HEK293 (cell line): ENCODE results near the gene KCNQ1.

Source experiments
- CTCF ChIA-PET: fragments of 350-600 bp; formaldehyde crosslinking; extraction: SDS; loops from one replicate; lab custom pipeline; 2021; ENCODE audit warnings: antibody characterized with exemption; lab: Yijun Ruan, JAX
- POLR2A ChIA-PET: fragments of 300-600 bp; formaldehyde crosslinking; extraction: SDS; loops from one replicate; lab custom pipeline; 2020; ENCODE audit warnings: antibody characterized with exemption, inconsistent platforms; lab: Yijun Ruan, JAX
- H3K27ac ChIP-seq: fragments of 200-500 bp; sonication (Bioruptor generic); 2 replicates; pipeline ENCODE4 v1.5.1; 2014; ENCODE audit warnings: low read depth, low read length, control low read depth, inconsistent platforms; ENCODE audit errors: extremely low read depth
- H3K36me3 ChIP-seq, 2 experiments: fragments of 200-500 bp in 1 of 2; sonication (Bioruptor generic) in 1 of 2; 1 replicate in 1 of 2; 2 replicates in 1 of 2; pipeline ENCODE4 v1.5.1; 2014 to 2017; ENCODE audit warnings: inconsistent platforms in 2 of 2, low read length in 2 of 2; ENCODE audit not compliant: control insufficient read depth in 2 of 2, insufficient read depth in 1 of 2
- H3K4me1 ChIP-seq: fragments of 200-500 bp; sonication (Bioruptor generic); 2 replicates; pipeline ENCODE4 v1.5.1; 2014; ENCODE audit warnings: mild to moderate bottlenecking, low read length, inconsistent platforms; ENCODE audit not compliant: control insufficient read depth, insufficient read depth
- H3K4me3 ChIP-seq: 2 replicates; pipeline ENCODE4 v1.5.1; 2011; ENCODE audit warnings: low read depth, mild to moderate bottlenecking, control low read depth, low read length, moderate library complexity
- H3K9me3 ChIP-seq: fragments of 200-500 bp; sonication (Bioruptor generic); 2 replicates; pipeline ENCODE4 v1.5.1; 2014; ENCODE audit warnings: low read depth, low read length, inconsistent platforms; ENCODE audit not compliant: control insufficient read depth, insufficient read depth
- GLIS2 ChIP-seq: fragments of 450-650 bp; formaldehyde crosslinking; IDR thresholded peaks from 2 replicates; pipeline ENCODE4 v1.5.1; 2016; ENCODE audit warnings: missing biosample characterization, missing genetic modification characterization
- KLF9 ChIP-seq: fragments of 450-650 bp; formaldehyde crosslinking; IDR thresholded peaks from 2 replicates; pipeline ENCODE4 v1.5.1; 2016; ENCODE audit warnings: missing biosample characterization, missing genetic modification characterization, low read depth
- OSR2 ChIP-seq: fragments of 450-650 bp; formaldehyde crosslinking; IDR thresholded peaks from 2 replicates; pipeline ENCODE4 v1.5.1; 2016; ENCODE audit warnings: missing biosample characterization, missing genetic modification characterization
- PRDM6 ChIP-seq: fragments of 450-650 bp; formaldehyde crosslinking; IDR thresholded peaks from 2 replicates; pipeline ENCODE4 v1.5.1; 2017; ENCODE audit warnings: missing biosample characterization, missing genetic modification characterization
- TRIM28 ChIP-seq: IDR thresholded peaks from 2 replicates; pipeline ENCODE4 v1.6.1; 2011; ENCODE audit warnings: low read length, control low read depth, borderline replicate concordance
- ZBTB21 ChIP-seq: fragments of 450-650 bp; formaldehyde crosslinking; IDR thresholded peaks from 2 replicates; pipeline ENCODE4 v1.5.1; 2017; ENCODE audit warnings: missing biosample characterization, missing genetic modification characterization
- ZFP37 ChIP-seq: fragments of 450-650 bp; formaldehyde crosslinking; IDR thresholded peaks from 2 replicates; pipeline ENCODE4 v1.5.1; 2016; ENCODE audit warnings: missing biosample characterization, missing genetic modification characterization
- ZNF10 ChIP-seq: fragments of 450-650 bp; formaldehyde crosslinking; IDR thresholded peaks from 2 replicates; pipeline ENCODE4 v1.5.1; 2017; ENCODE audit warnings: missing biosample characterization, missing genetic modification characterization
- ZNF121 ChIP-seq: fragments of 450-650 bp; formaldehyde crosslinking; IDR thresholded peaks from 2 replicates; pipeline ENCODE4 v1.5.1; 2016; ENCODE audit warnings: missing biosample characterization, missing genetic modification characterization
- ZNF248 ChIP-seq: fragments of 450-650 bp; formaldehyde crosslinking; IDR thresholded peaks from 2 replicates; pipeline ENCODE4 v1.5.1; 2017; ENCODE audit warnings: missing biosample characterization, missing genetic modification characterization
- ZNF292 ChIP-seq: fragments of 450-650 bp; formaldehyde crosslinking; IDR thresholded peaks from 2 replicates; pipeline ENCODE4 v1.5.1; 2016; ENCODE audit warnings: low read depth, missing biosample characterization, missing genetic modification characterization, borderline replicate concordance
- ZNF311 ChIP-seq: fragments of 450-650 bp; formaldehyde crosslinking; IDR thresholded peaks from 2 replicates; pipeline ENCODE4 v1.5.1; 2017; ENCODE audit warnings: missing biosample characterization, missing genetic modification characterization, borderline replicate concordance
- ZNF335 ChIP-seq: fragments of 450-650 bp; formaldehyde crosslinking; conservative IDR thresholded peaks from 2 replicates; pipeline ENCODE4 v1.5.1; 2016; ENCODE audit warnings: missing biosample characterization, missing genetic modification characterization
- ZNF391 ChIP-seq: fragments of 450-650 bp; formaldehyde crosslinking; IDR thresholded peaks from 2 replicates; pipeline ENCODE4 v1.5.1; 2016; ENCODE audit warnings: low read depth, missing biosample characterization, missing genetic modification characterization, borderline replicate concordance
- ZNF398 ChIP-seq: fragments of 450-650 bp; formaldehyde crosslinking; IDR thresholded peaks from 2 replicates; pipeline ENCODE4 v1.5.1; 2017; ENCODE audit warnings: missing biosample characterization, missing genetic modification characterization
- ZNF530 ChIP-seq: fragments of 450-650 bp; formaldehyde crosslinking; IDR thresholded peaks from 2 replicates; pipeline ENCODE4 v1.5.1; 2016; ENCODE audit warnings: low read depth, missing biosample characterization, missing genetic modification characterization
- ZNF624 ChIP-seq: fragments of 450-650 bp; formaldehyde crosslinking; IDR thresholded peaks from 2 replicates; pipeline ENCODE4 v1.5.1; 2017; ENCODE audit warnings: missing biosample characterization, missing genetic modification characterization
- ZNF639 ChIP-seq: fragments of 450-650 bp; formaldehyde crosslinking; IDR thresholded peaks from 2 replicates; pipeline ENCODE4 v1.5.1; 2016; ENCODE audit warnings: missing biosample characterization, missing genetic modification characterization
- ZSCAN18 ChIP-seq: fragments of 450-650 bp; formaldehyde crosslinking; IDR thresholded peaks from 2 replicates; pipeline ENCODE4 v1.5.1; 2016; ENCODE audit warnings: missing biosample characterization, missing genetic modification characterization
- ZSCAN5A ChIP-seq: fragments of 450-650 bp; formaldehyde crosslinking; IDR thresholded peaks from 2 replicates; pipeline ENCODE4 v1.5.1; 2016; ENCODE audit warnings: missing biosample characterization, missing genetic modification characterization

Gene KCNQ1

GRCh38 chr11:2677127-2677526 is 232.3 kb downstream of the KCNQ1 start:
- Histone ChIP-seq H3K36me3 (peaks cover 0 to 21% of the 10 kb centered on the region in 2 experiments; a peak in 1 of 3 replicates), H3K9me3 (no peaks in the 10 kb centered on the region), H3K4me1 (0 out of 2 replicates have a peak, but pooled peaks cover 4% of the 10 kb centered on the region), H3K27ac (no peak overlapping the region), H3K4me3 (no peak overlapping the region)
- no peak for TF ChIP-seq ZNF335 (tag by site-specific recombination)
- TF ChIP-seq GLIS2 (tag by site-specific recombination) = no peak
- peak; percentile 70 for TF ChIP-seq ZNF10
- TF ChIP-seq TRIM28 = no peak
- ChIA-PET CTCF (no interaction called here), POLR2A (no interaction called here)

GRCh38 chr11:2678396-2678795 is 233.6 kb downstream of the KCNQ1 start:
- Histone ChIP-seq H3K27ac (no peak overlapping the region), H3K4me3 (no peak overlapping the region), H3K9me3 (no peaks in the 10 kb centered on the region), H3K4me1 (0 out of 2 replicates have a peak, but pooled peaks cover 4% of the 10 kb centered on the region), H3K36me3 (peaks cover 0 to 20% of the 10 kb centered on the region in 2 experiments; a peak in 1 of 3 replicates)
- ChIA-PET POLR2A (interaction anchor here (2.0 kb wide), 1 partner anchor 21 kb away, joined by 7 read pairs; the partner anchor contains the start of gene KCNQ1OT1), CTCF (interaction anchor here (0.5 to 1.1 kb wide), 5 partner anchors 19 to 1059 kb away, joined by 3 to 5 read pairs (median 4); no protein-coding TSS in a partner anchor)
- TF ChIP-seq ZSCAN18 (tag by site-specific recombination) (no peak), OSR2 (tag by site-specific recombination) (no peak), ZNF311 (tag by site-specific recombination) (no peak), ZSCAN5A (tag by site-specific recombination) (no peak)

- Histone ChIP-seq H3K9me3 (no peaks in the 10 kb centered on the region), H3K27ac (no peak overlapping the region), H3K4me1 (0 out of 2 replicates have a peak, but pooled peaks cover 4% of the 10 kb centered on the region), H3K36me3 (peaks cover 0 to 18% of the 10 kb centered on the region in 2 experiments; a peak in 1 of 3 replicates), H3K4me3 (no peak overlapping the region)
- CTCF ChIA-PET = interaction anchor here (0.5 to 1.1 kb wide), 4 partner anchors 12 to 1058 kb away, joined by 3 to 5 read pairs (median 4); no protein-coding TSS in a partner anchor
- TF ChIP-seq KLF9 (tag by site-specific recombination) (no peak), ZNF624 (tag by site-specific recombination) (no peak), PRDM6 (no peak), ZNF335 (tag by site-specific recombination) (no peak), ZNF398 (tag by site-specific recombination) (no peak), ZNF248 (tag by site-specific recombination) (no peak), ZNF530 (tag by site-specific recombination) (no peak), ZNF639 (no peak), ZNF121 (tag by site-specific recombination) (no peak), ZSCAN5A (tag by site-specific recombination) (no peak), ZFP37 (tag by site-specific recombination) (no peak), ZNF391 (no peak), ZBTB21 (no peak), ZNF292 (tag by site-specific recombination) (no peak)
- POLR2A ChIA-PET = interaction anchor here (2.0 kb wide), 1 partner anchor 21 kb away, joined by 7 read pairs; the partner anchor contains the start of gene KCNQ1OT1
These were observed 234.3 kb downstream of the KCNQ1 start for GRCh38 chr11:2679011-2679676.
